Parathyroid adenoma (tissue), 2 donors: ENCODE results near the gene ZNF275.

Experiments used
- H2AFZ ChIP-seq: fragments of 300-600 bp; sonication (generic); one replicate; pipeline ENCODE4 v1.7.0; 2017; ENCODE audit warnings: antibody characterized with exemption, mild to moderate bottlenecking
- H3K27ac ChIP-seq: fragments of 300-600 bp; sonication (generic); one replicate; pipeline ENCODE4 v1.7.0; 2017
- H3K27me3 ChIP-seq: fragments of 300-600 bp; sonication (generic); one replicate; pipeline ENCODE4 v1.7.0; 2017; ENCODE audit warnings: low read length; ENCODE audit not compliant: control insufficient read depth, insufficient read depth
- H3K36me3 ChIP-seq: fragments of 300-600 bp; sonication (generic); one replicate; pipeline ENCODE4 v1.7.0; 2017; ENCODE audit warnings: low read length; ENCODE audit not compliant: control insufficient read depth, insufficient read depth
- H3K4me1 ChIP-seq: fragments of 300-600 bp; sonication (generic); one replicate; pipeline ENCODE4 v1.7.0; 2017; ENCODE audit warnings: control low read depth
- H3K4me2 ChIP-seq: fragments of 300-600 bp; sonication (generic); one replicate; pipeline ENCODE4 v1.7.0; 2017; ENCODE audit warnings: low read length
- H3K4me3 ChIP-seq: fragments of 300-600 bp; sonication (generic); one replicate; pipeline ENCODE4 v1.7.0; 2017; ENCODE audit warnings: low read depth, low read length
- H3K79me2 ChIP-seq: fragments of 300-600 bp; sonication (generic); one replicate; pipeline ENCODE4 v1.7.0; 2017; ENCODE audit warnings: control low read depth
- H3K9ac ChIP-seq: fragments of 300-600 bp; sonication (generic); one replicate; pipeline ENCODE4 v1.7.0; 2017; ENCODE audit warnings: mild to moderate bottlenecking
- H3K9me3 ChIP-seq: fragments of 300-600 bp; sonication (generic); one replicate; pipeline ENCODE4 v1.7.0; 2017; ENCODE audit warnings: low read length; ENCODE audit not compliant: control insufficient read depth
- TF ChIP-seq, protein P1 (sequence below): fragments of 300-600 bp; sonication (generic); IDR thresholded peaks from one replicate; pipeline ENCODE4 v1.7.0; 2017; ENCODE audit warnings: antibody characterized with exemption, mild to moderate bottlenecking
- donor health status: primary hyperparathyroidism.

ZNF275 gene

DNA sequence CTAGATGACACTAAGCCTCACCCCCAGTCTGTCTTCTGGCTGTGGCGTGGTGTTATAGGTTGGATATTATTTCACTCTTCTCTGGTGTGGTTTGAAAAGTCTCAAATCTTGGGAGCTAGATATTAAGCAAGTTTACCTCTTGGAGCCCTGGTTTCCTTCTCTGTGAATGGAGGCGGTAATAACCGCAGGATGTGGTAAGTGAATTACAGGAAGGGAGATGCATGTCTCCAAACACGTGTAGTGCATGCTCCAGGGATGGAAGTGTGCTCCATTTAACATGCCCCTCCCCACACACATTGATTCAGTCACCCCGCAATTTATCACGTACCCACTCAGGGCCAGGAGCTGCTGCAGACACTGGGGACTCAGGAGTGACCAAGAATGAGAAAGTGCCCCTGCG, 4.9 kb downstream of the ZNF275 start:
- no peak overlapping the region for H2AFZ ChIP-seq
- H3K36me3 ChIP-seq, result no peaks in the 10 kb centered on the region
- no peak overlapping the region for H3K4me2 ChIP-seq
- H3K4me1 ChIP-seq, result peaks cover 6% of the 10 kb centered on the region
- peaks cover 17% of the 10 kb centered on the region for H3K79me2 ChIP-seq
- H3K27ac ChIP-seq, result no peak overlapping the region
- H3K9ac ChIP-seq, result no peak overlapping the region
- TF ChIP-seq, protein P1, sequence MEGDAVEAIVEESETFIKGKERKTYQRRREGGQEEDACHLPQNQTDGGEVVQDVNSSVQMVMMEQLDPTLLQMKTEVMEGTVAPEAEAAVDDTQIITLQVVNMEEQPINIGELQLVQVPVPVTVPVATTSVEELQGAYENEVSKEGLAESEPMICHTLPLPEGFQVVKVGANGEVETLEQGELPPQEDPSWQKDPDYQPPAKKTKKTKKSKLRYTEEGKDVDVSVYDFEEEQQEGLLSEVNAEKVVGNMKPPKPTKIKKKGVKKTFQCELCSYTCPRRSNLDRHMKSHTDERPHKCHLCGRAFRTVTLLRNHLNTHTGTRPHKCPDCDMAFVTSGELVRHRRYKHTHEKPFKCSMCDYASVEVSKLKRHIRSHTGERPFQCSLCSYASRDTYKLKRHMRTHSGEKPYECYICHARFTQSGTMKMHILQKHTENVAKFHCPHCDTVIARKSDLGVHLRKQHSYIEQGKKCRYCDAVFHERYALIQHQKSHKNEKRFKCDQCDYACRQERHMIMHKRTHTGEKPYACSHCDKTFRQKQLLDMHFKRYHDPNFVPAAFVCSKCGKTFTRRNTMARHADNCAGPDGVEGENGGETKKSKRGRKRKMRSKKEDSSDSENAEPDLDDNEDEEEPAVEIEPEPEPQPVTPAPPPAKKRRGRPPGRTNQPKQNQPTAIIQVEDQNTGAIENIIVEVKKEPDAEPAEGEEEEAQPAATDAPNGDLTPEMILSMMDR, result no peak
- no peak overlapping the region for H3K4me3 ChIP-seq
- no peaks in the 10 kb centered on the region for H3K27me3 ChIP-seq
- no peaks in the 10 kb centered on the region for H3K9me3 ChIP-seq

DNA sequence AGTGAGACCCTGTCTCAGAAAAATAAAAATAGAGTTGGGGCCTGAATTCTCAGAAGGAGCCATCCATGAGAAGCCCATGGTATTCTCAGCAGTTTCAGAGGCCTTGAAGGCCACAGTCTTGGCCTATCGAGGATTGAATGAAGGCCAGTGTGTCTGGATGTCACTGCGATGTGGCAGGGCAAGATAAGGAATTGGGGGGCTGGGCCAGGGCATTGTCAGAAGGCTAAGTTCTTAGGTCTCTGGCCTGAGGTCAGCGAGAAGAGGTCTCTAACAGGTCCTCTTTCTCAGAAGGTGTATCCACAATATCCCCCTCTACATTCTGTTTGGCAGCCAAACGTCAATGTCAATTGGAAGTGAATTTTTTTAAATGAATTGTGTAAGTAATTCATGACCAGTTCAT, 5.7 kb downstream of the ZNF275 start:
- Histone ChIP-seq H3K9me3 (no peaks in the 10 kb centered on the region), H3K27me3 (no peaks in the 10 kb centered on the region), H2AFZ (no peak overlapping the region), H3K4me3 (no peak overlapping the region), H3K79me2 (peaks cover 17% of the 10 kb centered on the region), H3K27ac (no peak overlapping the region), H3K4me1 (peaks cover 6% of the 10 kb centered on the region), H3K36me3 (no peaks in the 10 kb centered on the region), H3K4me2 (no peak overlapping the region), H3K9ac (no peak overlapping the region)
- TF ChIP-seq, protein P1, result no peak

DNA sequence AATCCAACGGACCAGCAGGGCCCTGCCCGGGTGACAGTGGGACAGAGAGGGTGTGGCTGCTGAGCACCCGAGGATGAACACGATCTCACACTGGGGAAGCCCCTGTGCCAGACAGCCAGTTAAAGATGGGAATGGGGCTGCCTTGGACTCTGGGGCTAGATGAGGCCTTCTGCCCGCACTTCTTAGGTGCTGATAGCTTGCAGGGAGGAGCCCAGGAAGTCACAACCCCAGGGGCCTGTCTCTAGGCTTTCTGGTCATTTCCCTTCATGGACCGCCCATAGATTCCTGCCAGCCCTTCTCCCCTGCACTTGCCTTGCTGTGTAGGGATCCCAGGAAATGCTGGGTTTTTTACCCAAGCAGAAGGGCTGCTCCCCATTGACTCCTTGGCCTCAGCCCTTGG, 6.2 kb downstream of the ZNF275 start:
- Histone ChIP-seq H3K27ac (no peak overlapping the region), H3K4me1 (peaks cover 6% of the 10 kb centered on the region), H2AFZ (no peak overlapping the region), H3K79me2 (peaks cover 16% of the 10 kb centered on the region), H3K4me2 (no peak overlapping the region), H3K4me3 (no peak overlapping the region), H3K9me3 (no peaks in the 10 kb centered on the region), H3K9ac (no peak overlapping the region), H3K36me3 (no peaks in the 10 kb centered on the region), H3K27me3 (no peaks in the 10 kb centered on the region)
- TF ChIP-seq, protein P1, result no peak

DNA sequence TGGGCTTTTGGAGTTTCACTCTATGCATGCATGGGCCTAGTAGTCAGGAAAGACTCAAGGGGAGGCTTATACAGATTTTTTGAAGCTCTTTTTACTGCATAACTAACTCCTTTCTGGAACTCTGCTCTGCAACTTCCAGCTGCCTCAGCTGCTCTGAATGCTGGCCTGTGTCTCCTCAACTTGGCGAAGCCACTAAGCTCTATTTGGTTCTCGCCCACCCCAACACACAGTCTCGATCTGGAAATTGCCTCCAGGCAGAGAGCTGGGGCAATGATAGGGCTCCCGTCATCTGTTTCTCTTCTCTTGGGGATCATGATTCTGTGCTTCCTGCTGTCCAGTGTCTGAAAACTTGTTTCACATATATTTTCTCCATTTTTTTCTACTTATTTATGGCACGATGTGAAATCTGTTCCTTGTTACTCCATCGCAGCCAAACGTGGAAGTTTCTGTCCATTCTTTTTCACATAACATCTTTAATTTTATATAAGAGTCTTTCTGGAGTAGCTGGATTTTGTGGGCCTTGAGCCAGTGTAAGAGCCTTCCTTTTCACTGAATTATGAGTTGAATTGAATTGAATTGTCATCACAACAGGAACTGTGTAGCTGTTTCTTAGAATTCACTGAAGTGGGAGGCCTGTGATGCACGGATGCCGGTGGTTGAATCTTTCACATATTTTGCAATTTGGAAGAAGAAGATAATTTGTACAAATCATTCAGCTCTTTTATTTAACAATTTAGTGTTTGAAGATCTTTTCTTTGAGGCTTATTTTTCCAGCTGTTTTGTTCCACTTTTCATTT, 9.0 kb downstream of the ZNF275 start:
- no peaks in the 10 kb centered on the region for H3K9me3 ChIP-seq
- H3K4me2 ChIP-seq, result no peak overlapping the region
- H3K36me3 ChIP-seq, result no peaks in the 10 kb centered on the region
- no peak overlapping the region for H3K9ac ChIP-seq
- no peak overlapping the region for H2AFZ ChIP-seq
- TF ChIP-seq, protein P1, result no peak
- no peak overlapping the region for H3K27ac ChIP-seq
- no peak overlapping the region for H3K4me3 ChIP-seq
- no peaks in the 10 kb centered on the region for H3K4me1 ChIP-seq
- no peaks in the 10 kb centered on the region for H3K27me3 ChIP-seq
- peaks cover 5% of the 10 kb centered on the region for H3K79me2 ChIP-seq

DNA sequence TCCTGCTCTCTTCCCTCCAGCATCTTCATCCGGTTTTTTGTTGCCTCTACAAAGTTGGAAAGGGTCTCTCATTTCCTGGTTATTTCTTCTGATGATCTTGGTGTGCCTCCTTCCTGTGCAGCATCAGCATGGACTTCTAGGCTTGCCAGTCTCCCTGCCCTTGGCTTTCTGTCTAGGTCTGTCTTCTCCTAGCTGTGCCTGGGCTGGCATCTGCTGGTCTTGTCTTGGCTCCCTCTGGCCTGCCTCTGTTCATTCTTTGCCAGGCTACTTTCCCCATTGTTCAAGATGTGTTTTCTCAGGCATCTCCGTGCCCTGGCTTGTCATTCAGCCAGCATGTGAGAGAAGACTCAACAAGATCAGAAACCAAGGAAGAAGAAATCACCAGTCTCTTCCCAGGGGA, 9.7 kb downstream of the ZNF275 start:
- Histone ChIP-seq H3K9me3 (no peaks in the 10 kb centered on the region), H3K4me1 (no peaks in the 10 kb centered on the region), H3K4me2 (no peak overlapping the region), H3K9ac (no peak overlapping the region), H3K27ac (no peak overlapping the region), H3K4me3 (no peak overlapping the region), H3K27me3 (no peaks in the 10 kb centered on the region), H3K79me2 (peaks cover 5% of the 10 kb centered on the region), H3K36me3 (no peaks in the 10 kb centered on the region), H2AFZ (no peak overlapping the region)
- TF ChIP-seq, protein P1, result no peak
